ENCODE data around the gene SIRT4. TPM values are rescaled to one million over a fixed set of nuclear protein-coding genes. Genes with fewer than 3 reads are reported as not detected.

The SIRT4 gene
- total RNA-seq, 1 donor, result 1.1 TPM

DNA sequence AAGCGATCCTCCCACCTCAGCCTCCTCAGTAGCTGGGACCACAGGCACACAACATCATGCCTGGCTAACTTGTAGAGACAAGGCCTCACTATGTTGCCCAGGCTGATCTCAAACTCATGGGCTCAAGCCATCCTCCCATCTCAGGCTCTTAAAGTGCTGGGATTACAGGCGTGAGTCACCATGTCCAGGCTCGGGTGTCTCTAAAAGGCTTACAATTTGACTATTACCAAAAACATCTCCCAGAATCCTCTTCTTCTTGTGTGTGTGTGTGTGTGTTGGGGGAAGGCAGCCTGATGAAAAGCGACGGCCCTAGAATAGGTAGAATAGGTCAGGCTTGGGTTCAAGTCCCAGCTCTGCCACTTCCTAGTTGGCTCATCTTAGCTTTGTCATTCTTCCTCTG, 50.0 kb downstream of the SIRT4 start:
- no peak overlapping the region for H3K4me3 ChIP-seq (ENCODE audit: insufficient read depth, low read length)
- H4K20me1 ChIP-seq (ENCODE audit: insufficient read depth, low read length), result no peaks in the 10 kb centered on the region
- no peaks in the 10 kb centered on the region for H3K27me3 ChIP-seq (ENCODE audit: insufficient read depth, low read length)
- H3K4me2 ChIP-seq (ENCODE audit: insufficient read depth, low read length), result no peak overlapping the region
- peak; percentile 76 for DNase-seq (ENCODE audit: insufficient read length, low spot score, missing footprints)
- no peaks in the 10 kb centered on the region for H3K36me3 ChIP-seq (ENCODE audit: insufficient read depth, low read length)
- no peaks in the 10 kb centered on the region for H3K79me2 ChIP-seq (ENCODE audit: insufficient read depth, low read length)
- TF ChIP-seq, protein P1, sequence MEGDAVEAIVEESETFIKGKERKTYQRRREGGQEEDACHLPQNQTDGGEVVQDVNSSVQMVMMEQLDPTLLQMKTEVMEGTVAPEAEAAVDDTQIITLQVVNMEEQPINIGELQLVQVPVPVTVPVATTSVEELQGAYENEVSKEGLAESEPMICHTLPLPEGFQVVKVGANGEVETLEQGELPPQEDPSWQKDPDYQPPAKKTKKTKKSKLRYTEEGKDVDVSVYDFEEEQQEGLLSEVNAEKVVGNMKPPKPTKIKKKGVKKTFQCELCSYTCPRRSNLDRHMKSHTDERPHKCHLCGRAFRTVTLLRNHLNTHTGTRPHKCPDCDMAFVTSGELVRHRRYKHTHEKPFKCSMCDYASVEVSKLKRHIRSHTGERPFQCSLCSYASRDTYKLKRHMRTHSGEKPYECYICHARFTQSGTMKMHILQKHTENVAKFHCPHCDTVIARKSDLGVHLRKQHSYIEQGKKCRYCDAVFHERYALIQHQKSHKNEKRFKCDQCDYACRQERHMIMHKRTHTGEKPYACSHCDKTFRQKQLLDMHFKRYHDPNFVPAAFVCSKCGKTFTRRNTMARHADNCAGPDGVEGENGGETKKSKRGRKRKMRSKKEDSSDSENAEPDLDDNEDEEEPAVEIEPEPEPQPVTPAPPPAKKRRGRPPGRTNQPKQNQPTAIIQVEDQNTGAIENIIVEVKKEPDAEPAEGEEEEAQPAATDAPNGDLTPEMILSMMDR (IDR thresholded peaks at IDR 0.05; ENCODE audit: extremely low read depth, low read depth, low read length), result no peak
- H2AFZ ChIP-seq (ENCODE audit: low read length), result peak overlapping the region; percentile 74
- H3K9me3 ChIP-seq (ENCODE audit: low read depth, low read length), result no peaks in the 10 kb centered on the region
- H3K4me1 ChIP-seq (ENCODE audit: insufficient read depth, low read length), result peaks cover 8% of the 10 kb centered on the region
- H3K27ac ChIP-seq (ENCODE audit: low read depth, low read length), result no peak overlapping the region

DNA sequence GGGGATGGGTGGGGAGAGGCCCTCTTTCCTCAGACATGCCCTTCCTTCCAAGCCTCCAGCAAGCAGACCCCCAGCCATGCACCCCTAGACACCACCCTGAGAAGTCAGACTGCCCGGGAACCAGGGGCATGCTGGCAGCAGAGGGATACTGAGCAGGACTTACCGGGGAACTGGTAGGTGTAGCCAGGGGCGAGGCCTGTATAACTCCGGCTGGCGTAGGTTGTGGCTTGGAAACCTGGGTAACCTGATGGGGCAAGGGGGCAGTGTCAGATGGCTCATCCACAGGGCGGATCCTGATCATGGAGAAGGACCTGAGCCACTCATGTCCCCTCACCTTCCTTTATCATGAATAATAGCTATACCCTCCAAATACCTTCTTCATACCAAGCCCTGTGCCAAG, 51.0 kb downstream of the SIRT4 start:
- no peak for DNase-seq (ENCODE audit: insufficient read length, low spot score, missing footprints)
- Histone ChIP-seq H3K36me3 (ENCODE audit: insufficient read depth, low read length) (no peaks in the 10 kb centered on the region), H3K27ac (ENCODE audit: low read depth, low read length) (no peak overlapping the region), H3K27me3 (ENCODE audit: insufficient read depth, low read length) (no peaks in the 10 kb centered on the region), H3K4me2 (ENCODE audit: insufficient read depth, low read length) (no peak overlapping the region), H3K4me3 (ENCODE audit: insufficient read depth, low read length) (no peak overlapping the region), H4K20me1 (ENCODE audit: insufficient read depth, low read length) (no peaks in the 10 kb centered on the region), H3K9me3 (ENCODE audit: low read depth, low read length) (no peaks in the 10 kb centered on the region), H3K4me1 (ENCODE audit: insufficient read depth, low read length) (peaks cover 8% of the 10 kb centered on the region), H3K79me2 (ENCODE audit: insufficient read depth, low read length) (no peaks in the 10 kb centered on the region), H2AFZ (ENCODE audit: low read length) (no peak overlapping the region)
- TF ChIP-seq, protein P1 (IDR thresholded peaks at IDR 0.05; ENCODE audit: extremely low read depth, low read depth, low read length), result no peak

DNA sequence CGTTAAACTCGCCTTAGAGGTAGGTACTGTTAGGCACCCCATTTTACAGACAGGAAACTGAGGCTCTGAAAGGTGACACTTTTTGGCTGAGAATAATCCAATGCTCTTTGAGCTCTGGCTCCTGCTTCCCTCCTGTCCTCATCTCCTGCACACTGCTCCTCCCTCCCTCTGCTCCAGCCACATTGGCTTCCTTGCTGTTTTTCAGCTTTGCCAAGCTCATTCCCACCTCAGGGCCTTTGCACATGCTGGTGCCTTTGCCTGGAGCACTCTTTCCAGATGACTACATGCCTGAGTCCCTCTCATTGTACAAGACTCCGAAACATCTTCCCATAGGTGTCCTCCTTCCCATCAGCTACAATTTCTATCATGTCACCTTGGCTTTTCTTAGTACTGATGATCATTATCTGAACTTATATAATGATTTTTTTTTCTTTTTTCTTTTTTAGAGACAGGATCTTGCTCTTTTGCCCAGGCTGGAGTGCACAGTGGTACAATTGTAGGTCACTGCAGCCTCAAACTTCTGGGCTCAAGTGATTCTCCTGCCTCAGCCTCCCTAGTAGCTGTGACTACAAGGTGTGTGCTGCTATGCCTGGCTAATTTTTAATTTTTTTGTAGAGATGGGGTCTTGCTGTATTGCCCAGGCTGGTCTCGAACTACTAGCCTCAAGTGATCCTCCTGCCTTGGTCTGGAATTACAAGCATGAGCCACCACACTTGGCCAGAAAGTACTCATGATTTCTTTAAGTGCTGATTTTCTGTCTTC, 51.6 kb downstream of the SIRT4 start:
- no peak overlapping the region for H3K4me2 ChIP-seq (ENCODE audit: insufficient read depth, low read length)
- TF ChIP-seq, protein P1 (IDR thresholded peaks at IDR 0.05; ENCODE audit: extremely low read depth, low read depth, low read length), result no peak
- H3K36me3 ChIP-seq (ENCODE audit: insufficient read depth, low read length), result no peaks in the 10 kb centered on the region
- no peak overlapping the region for H3K27ac ChIP-seq (ENCODE audit: low read depth, low read length)
- H3K9me3 ChIP-seq (ENCODE audit: low read depth, low read length), result no peaks in the 10 kb centered on the region
- no peak overlapping the region for H3K4me3 ChIP-seq (ENCODE audit: insufficient read depth, low read length)
- peaks cover 8% of the 10 kb centered on the region for H3K4me1 ChIP-seq (ENCODE audit: insufficient read depth, low read length)
- no peak overlapping the region for H2AFZ ChIP-seq (ENCODE audit: low read length)
- H3K27me3 ChIP-seq (ENCODE audit: insufficient read depth, low read length), result no peaks in the 10 kb centered on the region
- no peaks in the 10 kb centered on the region for H3K79me2 ChIP-seq (ENCODE audit: insufficient read depth, low read length)
- H4K20me1 ChIP-seq (ENCODE audit: insufficient read depth, low read length), result no peaks in the 10 kb centered on the region
- DNase-seq (ENCODE audit: insufficient read length, low spot score, missing footprints), result no peak

DNA sequence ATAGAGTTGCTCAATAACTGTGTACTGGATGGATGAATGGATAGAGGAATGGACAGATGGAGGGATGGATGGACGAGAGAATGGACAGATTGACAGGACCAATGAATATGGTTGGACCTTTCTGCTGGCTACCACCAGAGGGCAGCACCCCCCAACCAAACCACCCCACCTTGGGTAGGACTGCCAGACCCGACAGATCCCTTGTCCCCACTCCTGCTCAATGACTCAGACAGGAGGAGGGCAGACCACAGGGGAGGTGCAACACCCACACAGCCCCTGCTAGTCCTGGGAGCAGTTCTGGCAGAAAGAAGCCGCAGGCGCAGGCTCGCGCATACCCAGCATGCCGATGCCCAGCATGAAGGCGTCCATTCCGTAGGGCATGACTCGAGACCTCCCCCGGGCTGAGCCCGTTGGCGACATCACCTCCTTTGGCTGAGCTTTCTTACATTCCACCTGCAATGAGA, 54.5 kb downstream of the SIRT4 start:
- Histone ChIP-seq H3K79me2 (ENCODE audit: insufficient read depth, low read length) (no peaks in the 10 kb centered on the region), H3K27me3 (ENCODE audit: insufficient read depth, low read length) (no peaks in the 10 kb centered on the region), H2AFZ (ENCODE audit: low read length) (peak overlapping the region; percentile 33), H3K9me3 (ENCODE audit: low read depth, low read length) (no peaks in the 10 kb centered on the region), H3K4me3 (ENCODE audit: insufficient read depth, low read length) (peak overlapping the region; percentile 27), H3K4me1 (ENCODE audit: insufficient read depth, low read length) (peaks cover 8% of the 10 kb centered on the region), H4K20me1 (ENCODE audit: insufficient read depth, low read length) (no peaks in the 10 kb centered on the region), H3K36me3 (ENCODE audit: insufficient read depth, low read length) (no peaks in the 10 kb centered on the region), H3K27ac (ENCODE audit: low read depth, low read length) (no peak overlapping the region), H3K4me2 (ENCODE audit: insufficient read depth, low read length) (peak overlapping the region; percentile 49)
- DNase-seq (ENCODE audit: insufficient read length, low spot score, missing footprints), result peak; percentile 99
- TF ChIP-seq, protein P1 (IDR thresholded peaks at IDR 0.05; ENCODE audit: extremely low read depth, low read depth, low read length), result peak; percentile 95
